ENCODE results near the gene MYBBP1A. TPM values are rescaled to one million over a fixed set of nuclear protein-coding genes. Genes with fewer than 3 reads are reported as not detected.

Gene MYBBP1A
- total and polyA plus RNA-seq, 9 of the 15 experiments (the other 6 are each of a cell fraction or from before 2014, with no cell fraction given): 2.0 to 114 (median 47.2) TPM

DNA sequence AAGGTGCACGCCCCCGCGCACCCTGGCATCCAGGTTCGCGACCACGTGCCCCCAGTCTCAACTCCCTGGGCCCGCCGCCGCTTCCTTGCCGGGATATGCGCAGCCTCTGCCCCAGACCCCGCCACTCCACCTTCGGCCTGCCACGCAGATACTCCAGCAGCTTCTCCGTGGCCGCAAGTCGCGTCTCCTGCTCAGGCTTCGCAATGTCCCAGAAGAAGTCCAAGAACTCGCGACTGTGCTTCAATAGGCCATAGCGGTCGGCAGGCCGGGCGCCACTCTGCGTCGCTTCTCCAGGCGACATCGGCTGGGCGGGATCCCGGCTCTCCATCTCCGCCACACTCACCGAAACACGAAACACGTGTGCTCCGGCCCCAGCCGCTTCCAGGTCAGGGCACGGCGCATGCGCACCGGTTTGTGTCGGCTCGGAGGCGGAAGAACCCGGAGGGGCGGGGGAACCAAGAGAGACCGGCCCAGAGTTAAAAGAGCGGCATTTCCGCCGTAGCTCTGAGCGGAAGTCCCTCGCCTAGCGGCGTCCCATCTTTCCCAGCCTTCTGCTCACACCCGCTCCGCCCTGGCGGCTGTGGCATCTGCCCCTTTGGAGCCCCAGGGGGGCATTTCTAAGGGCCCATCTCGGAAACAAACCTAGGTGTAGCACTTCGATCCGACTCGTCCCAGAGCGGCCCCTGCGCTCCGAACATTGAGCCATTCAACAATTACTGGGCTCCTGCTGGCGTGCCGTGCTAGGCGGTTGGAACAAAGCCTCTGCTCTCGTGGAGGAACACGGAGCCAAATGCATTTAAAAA lies at the start of gene MYBBP1A (continued):
- TF ChIP-seq, protein P1, sequence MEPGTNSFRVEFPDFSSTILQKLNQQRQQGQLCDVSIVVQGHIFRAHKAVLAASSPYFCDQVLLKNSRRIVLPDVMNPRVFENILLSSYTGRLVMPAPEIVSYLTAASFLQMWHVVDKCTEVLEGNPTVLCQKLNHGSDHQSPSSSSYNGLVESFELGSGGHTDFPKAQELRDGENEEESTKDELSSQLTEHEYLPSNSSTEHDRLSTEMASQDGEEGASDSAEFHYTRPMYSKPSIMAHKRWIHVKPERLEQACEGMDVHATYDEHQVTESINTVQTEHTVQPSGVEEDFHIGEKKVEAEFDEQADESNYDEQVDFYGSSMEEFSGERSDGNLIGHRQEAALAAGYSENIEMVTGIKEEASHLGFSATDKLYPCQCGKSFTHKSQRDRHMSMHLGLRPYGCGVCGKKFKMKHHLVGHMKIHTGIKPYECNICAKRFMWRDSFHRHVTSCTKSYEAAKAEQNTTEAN (CRISPR knock-in tag; IDR thresholded peaks at IDR 0.05): no peak
- TF ChIP-seq, protein P2, sequence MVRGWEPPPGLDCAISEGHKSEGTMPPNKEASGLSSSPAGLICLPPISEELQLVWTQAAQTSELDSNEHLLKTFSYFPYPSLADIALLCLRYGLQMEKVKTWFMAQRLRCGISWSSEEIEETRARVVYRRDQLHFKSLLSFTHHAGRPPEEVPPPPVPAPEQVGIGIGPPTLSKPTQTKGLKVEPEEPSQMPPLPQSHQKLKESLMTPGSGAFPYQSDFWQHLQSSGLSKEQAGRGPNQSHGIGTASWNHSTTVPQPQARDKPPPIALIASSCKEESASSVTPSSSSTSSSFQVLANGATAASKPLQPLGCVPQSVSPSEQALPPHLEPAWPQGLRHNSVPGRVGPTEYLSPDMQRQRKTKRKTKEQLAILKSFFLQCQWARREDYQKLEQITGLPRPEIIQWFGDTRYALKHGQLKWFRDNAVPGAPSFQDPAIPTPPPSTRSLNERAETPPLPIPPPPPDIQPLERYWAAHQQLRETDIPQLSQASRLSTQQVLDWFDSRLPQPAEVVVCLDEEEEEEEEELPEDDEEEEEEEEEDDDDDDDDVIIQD (CRISPR knock-in tag; IDR thresholded peaks at IDR 0.05): no peak
- TF ChIP-seq ZNF384 (IDR thresholded peaks at IDR 0.05; ENCODE audit: low read depth, low read length): no peak
- TF ChIP-seq, protein P3, sequence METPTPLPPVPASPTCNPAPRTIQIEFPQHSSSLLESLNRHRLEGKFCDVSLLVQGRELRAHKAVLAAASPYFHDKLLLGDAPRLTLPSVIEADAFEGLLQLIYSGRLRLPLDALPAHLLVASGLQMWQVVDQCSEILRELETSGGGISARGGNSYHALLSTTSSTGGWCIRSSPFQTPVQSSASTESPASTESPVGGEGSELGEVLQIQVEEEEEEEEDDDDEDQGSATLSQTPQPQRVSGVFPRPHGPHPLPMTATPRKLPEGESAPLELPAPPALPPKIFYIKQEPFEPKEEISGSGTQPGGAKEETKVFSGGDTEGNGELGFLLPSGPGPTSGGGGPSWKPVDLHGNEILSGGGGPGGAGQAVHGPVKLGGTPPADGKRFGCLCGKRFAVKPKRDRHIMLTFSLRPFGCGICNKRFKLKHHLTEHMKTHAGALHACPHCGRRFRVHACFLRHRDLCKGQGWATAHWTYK (CRISPR knock-in tag; IDR thresholded peaks at IDR 0.05): no peak
- no peak for TF ChIP-seq ZNF785 (CRISPR knock-in tag; IDR thresholded peaks at IDR 0.05)
- TF ChIP-seq KAT2B (IDR thresholded peaks at IDR 0.05; ENCODE audit: low read depth, low read length): no peak
- TF ChIP-seq HDAC6 (IDR thresholded peaks at IDR 0.05; ENCODE audit: low read depth, low read length): no peak
- TF ChIP-seq NR3C1 (CRISPR knock-in tag; IDR thresholded peaks at IDR 0.05): no peak
- TF ChIP-seq, protein P4, sequence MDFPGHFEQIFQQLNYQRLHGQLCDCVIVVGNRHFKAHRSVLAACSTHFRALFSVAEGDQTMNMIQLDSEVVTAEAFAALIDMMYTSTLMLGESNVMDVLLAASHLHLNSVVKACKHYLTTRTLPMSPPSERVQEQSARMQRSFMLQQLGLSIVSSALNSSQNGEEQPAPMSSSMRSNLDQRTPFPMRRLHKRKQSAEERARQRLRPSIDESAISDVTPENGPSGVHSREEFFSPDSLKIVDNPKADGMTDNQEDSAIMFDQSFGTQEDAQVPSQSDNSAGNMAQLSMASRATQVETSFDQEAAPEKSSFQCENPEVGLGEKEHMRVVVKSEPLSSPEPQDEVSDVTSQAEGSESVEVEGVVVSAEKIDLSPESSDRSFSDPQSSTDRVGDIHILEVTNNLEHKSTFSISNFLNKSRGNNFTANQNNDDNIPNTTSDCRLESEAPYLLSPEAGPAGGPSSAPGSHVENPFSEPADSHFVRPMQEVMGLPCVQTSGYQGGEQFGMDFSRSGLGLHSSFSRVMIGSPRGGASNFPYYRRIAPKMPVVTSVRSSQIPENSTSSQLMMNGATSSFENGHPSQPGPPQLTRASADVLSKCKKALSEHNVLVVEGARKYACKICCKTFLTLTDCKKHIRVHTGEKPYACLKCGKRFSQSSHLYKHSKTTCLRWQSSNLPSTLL (IDR thresholded peaks at IDR 0.05): no peak
- TF ChIP-seq SMC3 (conservative IDR thresholded peaks at IDR 0.05; ENCODE audit: insufficient read depth, low read depth, low read length): no peak
- TF ChIP-seq, protein P5, sequence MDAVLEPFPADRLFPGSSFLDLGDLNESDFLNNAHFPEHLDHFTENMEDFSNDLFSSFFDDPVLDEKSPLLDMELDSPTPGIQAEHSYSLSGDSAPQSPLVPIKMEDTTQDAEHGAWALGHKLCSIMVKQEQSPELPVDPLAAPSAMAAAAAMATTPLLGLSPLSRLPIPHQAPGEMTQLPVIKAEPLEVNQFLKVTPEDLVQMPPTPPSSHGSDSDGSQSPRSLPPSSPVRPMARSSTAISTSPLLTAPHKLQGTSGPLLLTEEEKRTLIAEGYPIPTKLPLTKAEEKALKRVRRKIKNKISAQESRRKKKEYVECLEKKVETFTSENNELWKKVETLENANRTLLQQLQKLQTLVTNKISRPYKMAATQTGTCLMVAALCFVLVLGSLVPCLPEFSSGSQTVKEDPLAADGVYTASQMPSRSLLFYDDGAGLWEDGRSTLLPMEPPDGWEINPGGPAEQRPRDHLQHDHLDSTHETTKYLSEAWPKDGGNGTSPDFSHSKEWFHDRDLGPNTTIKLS (IDR thresholded peaks at IDR 0.05; ENCODE audit: borderline replicate concordance, low read depth): 0 out of 2 replicates have a peak, but pooled peaks have one; percentile 44
- TF ChIP-seq, protein P6, sequence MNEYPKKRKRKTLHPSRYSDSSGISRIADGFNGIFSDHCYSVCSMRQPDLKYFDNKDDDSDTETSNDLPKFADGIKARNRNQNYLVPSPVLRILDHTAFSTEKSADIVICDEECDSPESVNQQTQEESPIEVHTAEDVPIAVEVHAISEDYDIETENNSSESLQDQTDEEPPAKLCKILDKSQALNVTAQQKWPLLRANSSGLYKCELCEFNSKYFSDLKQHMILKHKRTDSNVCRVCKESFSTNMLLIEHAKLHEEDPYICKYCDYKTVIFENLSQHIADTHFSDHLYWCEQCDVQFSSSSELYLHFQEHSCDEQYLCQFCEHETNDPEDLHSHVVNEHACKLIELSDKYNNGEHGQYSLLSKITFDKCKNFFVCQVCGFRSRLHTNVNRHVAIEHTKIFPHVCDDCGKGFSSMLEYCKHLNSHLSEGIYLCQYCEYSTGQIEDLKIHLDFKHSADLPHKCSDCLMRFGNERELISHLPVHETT (CRISPR knock-in tag; conservative IDR thresholded peaks at IDR 0.05 in 1 of 2, IDR thresholded peaks at IDR 0.05 in 1 of 2): 0 out of 4 replicates have a peak, but pooled peaks of 1 of the 2 experiments have one; percentile 29
- no peak for TF ChIP-seq MAFF (IDR thresholded peaks at IDR 0.05; ENCODE audit: low read length)
- no peak for TF ChIP-seq ZNF444 (CRISPR knock-in tag; IDR thresholded peaks at IDR 0.05)
- no peak for TF ChIP-seq SETDB1 (IDR thresholded peaks at IDR 0.05; ENCODE audit: low read length)
- TF ChIP-seq SMAD3 (CRISPR knock-in tag; conservative IDR thresholded peaks at IDR 0.05): no peak
- peak; percentile 85 to 92 for TF ChIP-seq FOXK2 (conservative IDR thresholded peaks at IDR 0.05 in 1 of 2, IDR thresholded peaks at IDR 0.05 in 1 of 2; ENCODE audit: low read depth in 2 of 2)
- no peak for TF ChIP-seq ZNF436 (CRISPR knock-in tag; IDR thresholded peaks at IDR 0.05)

All from K562 (cell line).